Astrocyte of the spinal cord (primary cell): Measurements from ENCODE around the gene NUP160.
"Not testable (repeated sequence)": the region's sequence is repeated elsewhere in the genome, so short reads cannot be mapped to it uniquely, and the experiment has no call there.

ENCODE experiments used
- DNase-seq: peaks from one replicate; pipeline ENCODE4 v3.0.0; 2011; ENCODE audit warnings: low read depth, low spot score
- H3K4me3 ChIP-seq: 2 replicates; pipeline ENCODE4 v1.5.1; 2011; ENCODE audit warnings: low read depth, mild to moderate bottlenecking, low read length, moderate library complexity
- in situ Hi-C: cut with HindIII; loops from 2 replicates; pipeline ENCODE4 v1.10.0; 2017; ENCODE audit warnings: low sequenced_read_pairs
- TF ChIP-seq, protein P1 (sequence below): IDR thresholded peaks from 2 replicates; pipeline ENCODE4 v1.5.1; 2012; ENCODE audit warnings: low read depth, mild to moderate bottlenecking, low read length, inconsistent platforms

Gene NUP160

DNA sequence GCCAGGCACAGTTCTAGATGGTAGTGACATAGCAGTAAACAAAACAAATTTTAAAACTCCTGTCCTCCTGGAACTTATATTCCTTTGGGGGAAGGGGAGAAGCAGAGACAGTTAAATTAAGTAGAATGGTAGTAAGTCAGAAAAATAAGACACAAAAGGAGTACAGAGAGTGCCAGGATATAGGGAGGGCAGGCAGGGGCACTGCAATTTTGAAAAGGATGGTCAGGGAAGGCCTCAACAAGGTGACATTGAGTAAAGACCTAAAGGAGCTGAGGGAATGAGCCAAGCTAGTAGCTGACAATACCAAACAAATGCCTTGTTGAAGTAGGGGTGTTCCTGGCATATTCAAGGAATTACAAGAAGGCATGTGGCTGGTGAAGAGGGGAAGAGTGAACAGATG lies 10.2 kb downstream of the NUP160 start:
- TF ChIP-seq, protein P1, sequence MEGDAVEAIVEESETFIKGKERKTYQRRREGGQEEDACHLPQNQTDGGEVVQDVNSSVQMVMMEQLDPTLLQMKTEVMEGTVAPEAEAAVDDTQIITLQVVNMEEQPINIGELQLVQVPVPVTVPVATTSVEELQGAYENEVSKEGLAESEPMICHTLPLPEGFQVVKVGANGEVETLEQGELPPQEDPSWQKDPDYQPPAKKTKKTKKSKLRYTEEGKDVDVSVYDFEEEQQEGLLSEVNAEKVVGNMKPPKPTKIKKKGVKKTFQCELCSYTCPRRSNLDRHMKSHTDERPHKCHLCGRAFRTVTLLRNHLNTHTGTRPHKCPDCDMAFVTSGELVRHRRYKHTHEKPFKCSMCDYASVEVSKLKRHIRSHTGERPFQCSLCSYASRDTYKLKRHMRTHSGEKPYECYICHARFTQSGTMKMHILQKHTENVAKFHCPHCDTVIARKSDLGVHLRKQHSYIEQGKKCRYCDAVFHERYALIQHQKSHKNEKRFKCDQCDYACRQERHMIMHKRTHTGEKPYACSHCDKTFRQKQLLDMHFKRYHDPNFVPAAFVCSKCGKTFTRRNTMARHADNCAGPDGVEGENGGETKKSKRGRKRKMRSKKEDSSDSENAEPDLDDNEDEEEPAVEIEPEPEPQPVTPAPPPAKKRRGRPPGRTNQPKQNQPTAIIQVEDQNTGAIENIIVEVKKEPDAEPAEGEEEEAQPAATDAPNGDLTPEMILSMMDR = no peak
- no peak for DNase-seq
- in situ Hi-C loops = no loop called here
- H3K4me3 ChIP-seq = no peak overlapping the region

DNA sequence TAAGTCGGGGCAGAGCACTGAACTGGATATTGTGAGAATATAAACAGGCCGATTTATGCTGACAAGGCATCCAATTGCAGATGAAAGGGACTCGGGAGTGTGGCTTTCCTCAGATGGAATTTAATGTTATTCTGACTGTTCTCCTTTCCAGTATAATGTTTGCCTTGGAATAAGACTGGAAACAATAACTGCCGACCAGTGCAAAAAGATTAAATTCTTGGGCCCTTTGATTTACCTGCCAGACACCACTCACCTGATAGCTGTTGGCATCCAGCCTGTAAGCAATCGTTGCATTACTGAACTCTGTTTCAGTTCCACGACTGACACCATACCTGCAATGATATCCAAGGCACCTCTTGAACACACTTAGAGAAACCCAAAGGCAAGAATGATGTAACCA lies 10.9 kb downstream of the NUP160 start:
- no peak for DNase-seq
- H3K4me3 ChIP-seq = no peak overlapping the region
- in situ Hi-C loops = no loop called here
- TF ChIP-seq, protein P1 = no peak

DNA sequence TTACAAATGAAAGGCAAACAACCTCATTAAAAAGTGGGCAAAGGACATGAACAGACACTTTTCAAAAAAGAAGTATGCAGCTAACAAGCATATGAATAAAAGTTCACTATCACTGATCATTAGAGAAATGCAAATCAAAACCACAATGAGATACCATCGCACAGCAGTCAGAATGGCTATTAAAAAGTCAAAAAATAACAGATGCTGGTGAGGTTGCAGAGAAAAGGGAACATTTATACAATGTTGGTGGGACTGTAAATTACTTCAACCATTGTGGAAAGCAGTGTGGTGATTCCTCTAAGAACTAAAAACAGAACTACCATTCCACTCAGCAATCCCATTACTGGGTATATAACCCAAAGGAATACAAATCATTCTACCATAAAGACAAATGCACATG lies 18.1 kb downstream of the NUP160 start:
- H3K4me3 ChIP-seq, DNase-seq, in situ Hi-C loops: not testable (repeated sequence)

DNA sequence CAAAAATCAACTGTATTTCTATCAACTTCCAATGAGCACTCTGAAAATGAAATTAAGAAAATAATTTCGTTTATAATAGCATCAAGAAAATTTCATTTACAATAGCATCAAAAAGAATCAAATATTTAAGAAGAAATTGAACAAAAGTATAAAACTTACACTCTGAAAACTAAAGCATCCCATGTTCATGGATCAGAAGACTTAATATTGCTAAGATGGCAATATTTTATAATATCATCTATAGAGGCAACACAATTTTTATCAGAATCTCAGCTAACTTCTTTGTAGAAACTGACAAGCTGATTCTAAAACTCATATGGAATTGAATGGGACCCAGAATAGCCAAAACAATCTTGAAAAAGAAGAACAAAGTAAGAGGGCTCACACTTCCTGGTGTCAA lies 19.9 kb downstream of the NUP160 start:
- in situ Hi-C loops = no loop called here
- no peak overlapping the region for H3K4me3 ChIP-seq
- TF ChIP-seq, protein P1 = no peak
- DNase-seq = no peak

DNA sequence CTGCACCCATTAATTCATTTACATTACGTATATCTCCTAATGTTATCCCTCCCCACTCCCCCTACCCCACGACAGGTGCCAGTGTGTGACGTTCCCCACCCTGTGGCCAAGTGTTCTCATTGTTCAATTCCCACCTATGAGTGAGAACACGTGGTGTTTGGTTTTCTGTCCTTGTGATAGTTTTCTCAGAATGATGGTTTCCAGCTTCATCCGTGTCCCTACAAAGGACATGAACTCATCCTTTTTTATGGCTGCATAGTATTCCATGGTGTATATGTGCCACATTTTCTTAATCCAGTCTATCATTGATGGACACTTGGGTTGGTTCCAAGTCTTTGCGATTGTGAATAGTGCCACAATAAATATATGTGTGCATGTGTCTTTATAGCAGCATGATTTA lies 25.5 kb downstream of the NUP160 start:
- in situ Hi-C loops, H3K4me3 ChIP-seq, DNase-seq: not testable (repeated sequence)

DNA sequence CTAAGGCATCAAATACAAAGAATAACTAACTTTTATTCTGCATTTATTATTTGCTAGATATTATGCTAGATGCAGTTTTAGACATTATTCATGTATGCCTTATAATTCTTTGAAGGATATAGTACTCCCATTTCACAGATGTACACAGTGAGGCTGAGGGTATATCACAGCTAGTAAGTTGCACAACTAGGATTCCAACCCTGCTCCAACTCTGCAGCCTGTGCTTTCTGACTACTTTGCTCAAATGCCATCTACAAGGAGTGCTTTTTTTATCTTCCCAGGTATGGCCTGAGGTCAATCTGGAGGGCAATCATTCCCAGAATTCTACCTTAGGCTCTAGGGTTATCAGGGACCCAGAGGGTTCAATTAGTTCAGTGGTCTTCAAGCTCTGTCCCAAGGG lies 28.4 kb downstream of the NUP160 start:
- DNase-seq = no peak
- no peak overlapping the region for H3K4me3 ChIP-seq
- TF ChIP-seq, protein P1 = no peak
- in situ Hi-C loops = no loop called here

DNA sequence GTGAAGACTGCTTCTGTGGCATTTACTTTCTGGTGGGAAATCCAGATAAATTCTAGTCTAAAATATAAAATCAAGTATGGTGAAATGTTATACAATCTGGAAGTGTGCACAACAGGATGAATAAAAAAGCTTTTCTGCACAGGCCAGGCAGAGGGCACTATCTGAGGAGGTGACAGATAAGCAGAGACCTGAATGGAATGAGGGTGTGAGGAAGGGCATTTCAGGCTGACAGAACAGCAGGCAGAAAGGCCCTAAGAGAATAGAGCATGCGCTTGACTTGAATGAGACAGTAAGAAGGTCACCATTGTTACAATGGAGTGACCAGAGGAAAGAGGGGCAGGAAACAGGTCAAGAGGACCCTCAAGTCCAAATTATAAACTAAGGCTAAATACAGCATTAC lies 47.4 kb downstream of the NUP160 start:
- TF ChIP-seq, protein P1 = no peak
- no peak overlapping the region for H3K4me3 ChIP-seq
- in situ Hi-C loops = no loop called here
- DNase-seq = no peak

DNA sequence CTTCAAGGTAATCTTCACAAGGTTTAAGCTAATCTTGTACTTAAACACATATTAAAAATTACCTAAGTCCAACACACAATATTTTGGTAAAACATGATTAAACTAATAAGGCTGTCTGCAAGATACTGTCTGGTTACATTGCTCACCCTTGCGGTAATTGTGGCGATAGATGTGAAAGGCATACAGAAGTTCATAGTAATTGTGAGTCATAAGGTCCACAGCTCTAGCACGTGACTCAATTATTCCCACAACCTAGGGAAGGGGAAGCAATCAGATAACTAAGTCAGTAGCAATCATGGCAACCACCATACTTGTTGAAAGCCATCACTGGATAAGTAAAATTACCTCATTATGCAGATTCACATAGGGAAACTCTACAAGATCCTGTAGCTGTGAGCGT lies 50.5 kb downstream of the NUP160 start:
- DNase-seq = peak; percentile 86
- in situ Hi-C loops = no loop called here
- no peak overlapping the region for H3K4me3 ChIP-seq
- TF ChIP-seq, protein P1 = no peak
